Activated CD8-positive, alpha-beta memory T cell treated with anti-CD3 and anti-CD28 coated beads, Interleukin-2, amount 50 U/mL, for 24 hours (primary cell): Measurements from ENCODE around the gene SIRT3.
"Not testable (repeated sequence)": the region's sequence is repeated elsewhere in the genome, so short reads cannot be mapped to it uniquely, and the experiment has no call there.

Experiments used
- DNase-seq: peaks from one replicate; pipeline ENCODE4 v3.0.0-alpha.2; 2020; ENCODE audit errors: extremely low read depth

SIRT3 gene

GRCh38 chr11:240315-240714 lies 4.2 kb upstream of the SIRT3 start:
- DNase-seq, result no peak

- not testable (repeated sequence) for DNase-seq
Observed at GRCh38 chr11:238346-238745, 2.2 kb upstream of the SIRT3 start.

GRCh38 chr11:236774-237767 lies 929 bp upstream of the SIRT3 start, which contains the start of gene PSMD13:
Gene PSMD13, plus strand, starts transcription at chr11:236976. Its CDS starts 74 bp downstream, at chr11:237050.
- DNase-seq, result peak; percentile 74

- DNase-seq, result peak; percentile 58
Observed at GRCh38 chr11:235609-235996, 539 bp downstream of the SIRT3 start.

GRCh38 chr11:235180-235579 lies 962 bp downstream of the SIRT3 start:
- no peak for DNase-seq

- DNase-seq, result no peak
Observed at GRCh38 chr11:232783-233565, 3.2 kb downstream of the SIRT3 start.

GRCh38 chr11:230431-230830 lies 5.7 kb downstream of the SIRT3 start:
- no peak for DNase-seq

- no peak for DNase-seq
Observed at GRCh38 chr11:227824-228379, 8.2 kb downstream of the SIRT3 start.

- no peak for DNase-seq
Observed at GRCh38 chr11:225734-226453, 10.2 kb downstream of the SIRT3 start.

- no peak for DNase-seq
Observed at GRCh38 chr11:224424-224823, 11.7 kb downstream of the SIRT3 start.

GRCh38 chr11:223884-224283 lies 12.3 kb downstream of the SIRT3 start:
- DNase-seq, result no peak

- no peak for DNase-seq
Observed at GRCh38 chr11:223026-223789, 12.9 kb downstream of the SIRT3 start.

GRCh38 chr11:221998-222789 lies 13.9 kb downstream of the SIRT3 start:
- no peak for DNase-seq

- DNase-seq, result no peak
Observed at GRCh38 chr11:221539-221938, 14.6 kb downstream of the SIRT3 start.

- DNase-seq, result not testable (repeated sequence)
Observed at GRCh38 chr11:220641-221215, 15.4 kb downstream of the SIRT3 start.

GRCh38 chr11:218815-219593 lies 17.1 kb downstream of the SIRT3 start:
- DNase-seq, result no peak

GRCh38 chr11:217704-218103 lies 18.4 kb downstream of the SIRT3 start:
- no peak for DNase-seq

- DNase-seq, result no peak
Observed at GRCh38 chr11:216081-216974, 19.8 kb downstream of the SIRT3 start.
